Thymus (tissue), 11 donors: ENCODE results near the gene GPR152. TPM values are rescaled to one million over a fixed set of nuclear protein-coding genes. Genes with fewer than 3 reads are reported as not detected.

Source experiments
- DNase-seq, 9 donors: peaks; one replicate each; pipeline ENCODE4 v3.0.0-alpha.2; 2013; ENCODE audit warnings: low spot score in 9 of 9, low read depth in 6 of 9, missing footprints in 1 of 9
- H3K27ac ChIP-seq, 2 donors: one replicate each; pipeline ENCODE4 v1.5.1; 2013; ENCODE audit warnings: control low read depth in 1 of 2, low read depth in 1 of 2, low read length in 1 of 2, mild to moderate bottlenecking in 1 of 2, moderate library complexity in 1 of 2
- H3K27me3 ChIP-seq, 2 donors: one replicate each; pipeline ENCODE4 v1.5.1; 2013; ENCODE audit warnings: low read length in 1 of 2; ENCODE audit not compliant: control insufficient read depth in 2 of 2, insufficient read depth in 1 of 2
- H3K36me3 ChIP-seq, 2 donors: one replicate each; pipeline ENCODE4 v1.5.1; 2013; ENCODE audit warnings: low read length in 1 of 2, mild to moderate bottlenecking in 1 of 2, moderate library complexity in 1 of 2; ENCODE audit not compliant: control insufficient read depth in 2 of 2, insufficient read depth in 2 of 2
- H3K4me1 ChIP-seq, 2 donors: one replicate each; pipeline ENCODE4 v1.5.1; 2013; ENCODE audit warnings: low read length in 2 of 2; ENCODE audit not compliant: control insufficient read depth in 2 of 2, insufficient read depth in 2 of 2
- H3K4me3 ChIP-seq, 2 donors: one replicate each; pipeline ENCODE4 v1.5.1; 2013; ENCODE audit warnings: low read length in 2 of 2, control low read depth in 1 of 2, mild to moderate bottlenecking in 1 of 2
- H3K9me3 ChIP-seq, 2 donors: one replicate each; pipeline ENCODE4 v1.5.1; 2013; ENCODE audit warnings: low read length in 1 of 2, mild to moderate bottlenecking in 1 of 2; ENCODE audit not compliant: control insufficient read depth in 2 of 2, insufficient read depth in 1 of 2
- WGBS: extraction: QIAGEN DNeasy Blood & Tissue Kit; methylation state at CpG from one replicate; pipeline ENCODE4 v1.1.7; 2013; 5-methylcytosine and 5-hydroxymethylcytosine counted together
- polyA plus RNA-seq: library from polyadenylated mRNA; stranded (reverse); fragments of 200-250 nt; gene quantifications from one replicate; pipeline ENCODE4 v1.2.3, GENCODE V29; 2013
- total RNA-seq: library from RNA; stranded (reverse); fragments of 120-200 nt; gene quantifications from one replicate; pipeline ENCODE4 v1.2.4, GENCODE V29; 2013
- donor health status: healthy.

The GPR152 gene
- total and polyA plus RNA-seq, 2 donors: not detected

DNA sequence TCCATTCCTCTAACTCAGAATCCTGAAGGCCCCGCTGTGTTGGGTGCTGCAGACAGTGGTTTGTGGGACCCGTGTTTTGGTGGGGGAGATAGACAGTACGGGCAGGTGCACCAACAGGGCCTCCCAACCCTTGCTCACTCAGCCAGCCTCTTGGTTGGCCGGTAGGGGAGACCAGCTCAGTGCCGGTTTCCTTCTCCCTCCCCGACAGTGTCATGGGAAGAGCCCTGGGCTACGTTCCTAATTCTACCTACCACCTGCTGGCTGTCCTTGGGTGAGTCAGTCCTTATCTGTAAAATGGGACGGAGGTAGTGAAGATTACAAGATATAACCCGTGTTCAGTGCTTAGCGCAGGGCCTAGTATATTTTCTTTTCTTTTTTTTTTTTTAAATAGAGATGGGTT, 10.7 kb upstream of the GPR152 start:
- 96% methylated on average over 10 of the region's 10 CpGs for WGBS
- Histone ChIP-seq H3K36me3 (peaks cover 6 to 7% of the 10 kb centered on the region in 2 donors), H3K27me3 (no peaks in the 10 kb centered on the region), H3K9me3 (peaks cover 0 to 7% of the 10 kb centered on the region in 2 donors), H3K27ac (no peak overlapping the region), H3K4me3 (no peak overlapping the region), H3K4me1 (peaks cover 28 to 45% of the 10 kb centered on the region in 2 donors)
- DNase-seq: no peak

DNA sequence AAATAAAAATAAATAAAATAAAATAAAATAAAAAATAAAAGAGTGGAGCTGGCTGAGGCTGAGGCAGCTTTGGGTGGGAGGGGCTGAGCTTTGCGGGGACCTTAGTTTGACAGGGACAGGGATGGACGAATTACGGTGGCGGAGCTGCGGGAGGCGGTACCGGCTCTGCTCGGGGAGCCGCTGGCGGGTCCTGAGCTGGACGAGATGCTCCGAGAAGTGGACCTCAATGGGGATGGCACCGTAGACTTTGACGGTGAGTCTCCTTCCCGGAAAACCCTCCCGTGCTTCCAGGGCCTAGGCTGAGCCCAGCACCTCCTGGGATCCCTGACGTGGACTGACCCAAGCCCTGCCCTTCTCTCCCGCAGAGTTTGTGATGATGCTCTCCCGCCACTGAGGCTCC, 5.7 kb upstream of the GPR152 start:
- Histone ChIP-seq H3K4me3 (no peak overlapping the region), H3K9me3 (no peaks in the 10 kb centered on the region), H3K27me3 (no peaks in the 10 kb centered on the region), H3K36me3 (no peaks in the 10 kb centered on the region), H3K4me1 (no peaks in the 10 kb centered on the region), H3K27ac (no peak overlapping the region)
- DNase-seq: no peak
- 97% methylated on average over 19 of the region's 19 CpGs for WGBS

DNA sequence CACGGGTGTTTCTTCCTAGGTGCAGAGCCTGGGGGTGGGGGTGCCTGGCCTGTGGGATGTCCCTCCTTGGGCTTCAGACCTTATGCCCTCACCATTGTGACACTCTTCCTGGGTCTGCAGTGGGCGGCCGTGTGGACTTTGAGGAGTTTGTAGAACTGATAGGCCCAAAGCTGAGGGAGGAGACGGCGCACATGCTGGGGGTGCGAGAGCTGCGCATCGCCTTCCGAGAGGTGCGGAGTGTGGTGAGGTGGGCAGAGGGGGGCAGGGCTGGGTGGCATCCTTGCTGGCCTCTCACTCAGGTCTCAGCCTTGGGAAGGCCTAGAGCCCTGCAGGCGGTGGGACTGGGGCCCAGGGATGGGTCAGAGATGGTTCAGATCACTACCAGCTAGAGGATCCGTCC, 4.9 kb upstream of the GPR152 start:
- Histone ChIP-seq H3K9me3 (no peaks in the 10 kb centered on the region), H3K27me3 (no peaks in the 10 kb centered on the region), H3K4me1 (no peaks in the 10 kb centered on the region), H3K4me3 (no peak overlapping the region), H3K36me3 (no peaks in the 10 kb centered on the region), H3K27ac (no peak overlapping the region)
- 98% methylated on average over 12 of the region's 12 CpGs for WGBS
- no peak for DNase-seq

DNA sequence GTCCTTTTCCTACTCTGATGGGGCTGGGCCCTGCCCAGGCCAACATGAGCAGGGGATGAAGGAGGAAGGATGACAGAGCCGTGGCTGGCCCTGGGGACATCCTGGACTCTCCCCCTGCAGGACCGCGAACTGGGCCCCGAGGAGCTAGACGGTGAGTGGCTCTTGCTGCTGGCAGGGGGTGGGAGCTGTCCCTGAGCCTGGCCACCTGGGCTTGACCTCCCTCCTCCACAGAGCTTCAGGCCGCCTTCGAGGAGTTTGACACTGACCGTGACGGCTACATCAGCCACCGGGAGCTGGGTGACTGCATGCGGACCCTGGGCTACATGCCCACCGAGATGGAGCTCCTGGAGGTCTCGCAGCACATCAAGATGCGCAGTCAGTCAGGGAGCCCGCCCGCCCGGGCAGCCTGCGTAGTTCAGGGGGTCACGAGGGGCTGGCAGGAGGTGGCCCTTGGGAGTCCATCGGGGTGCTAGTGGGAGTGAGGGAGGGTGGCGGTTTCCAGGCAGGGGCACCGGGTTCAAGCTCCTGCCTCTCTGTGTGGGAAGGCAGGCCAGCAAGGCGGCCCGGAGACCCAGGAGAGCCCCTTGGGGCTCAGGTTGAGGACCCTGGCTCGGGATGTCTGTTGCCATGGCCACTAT, 3.7 kb upstream of the GPR152 start:
- Histone ChIP-seq H3K36me3 (no peaks in the 10 kb centered on the region), H3K4me3 (no peak overlapping the region), H3K27ac (no peak overlapping the region), H3K27me3 (no peaks in the 10 kb centered on the region), H3K4me1 (peaks cover 0 to 4% of the 10 kb centered on the region in 2 donors), H3K9me3 (no peaks in the 10 kb centered on the region)
- DNase-seq: no peak
- WGBS: 97% methylated on average over 25 of the region's 25 CpGs

DNA sequence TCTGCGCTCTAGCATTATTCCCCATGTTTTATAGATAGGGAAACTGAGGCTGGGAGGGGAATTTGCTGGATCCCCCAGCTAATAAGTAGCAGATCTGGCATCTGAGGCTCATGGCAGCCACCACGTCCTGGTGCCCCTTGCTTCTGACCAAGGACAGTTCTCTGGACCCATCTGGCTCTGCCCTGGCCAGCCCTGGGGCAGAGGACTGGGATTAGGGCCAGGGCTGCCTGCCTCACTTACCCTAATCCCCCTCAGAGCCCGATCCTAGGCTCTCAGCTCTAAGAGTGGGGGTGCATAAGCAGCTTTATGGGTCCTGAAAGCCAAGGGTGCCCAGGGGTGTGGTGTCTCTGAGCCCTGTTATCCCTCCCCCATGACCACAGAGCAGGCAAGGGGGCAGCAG, 2.5 kb upstream of the GPR152 start, which contains the start of gene CABP4:
CABP4 (plus strand) TSS at position 301 of the 400 bp plus-strand sequence; CDS start at position 371, 70 bp downstream.
- 96% methylated on average over 3 of the region's 3 CpGs for WGBS
- no peak within 1 kb of the TSS for H3K27ac ChIP-seq
- peaks cover 0 to 15% of the 10 kb centered on the region in 2 donors for H3K4me1 ChIP-seq
- no peaks in the 10 kb centered on the region for H3K36me3 ChIP-seq
- H3K9me3 ChIP-seq: no peaks in the 10 kb centered on the region
- H3K4me3 ChIP-seq: no peak within 1 kb of the TSS
- H3K27me3 ChIP-seq: no peaks in the 10 kb centered on the region
- DNase-seq: no peak

DNA sequence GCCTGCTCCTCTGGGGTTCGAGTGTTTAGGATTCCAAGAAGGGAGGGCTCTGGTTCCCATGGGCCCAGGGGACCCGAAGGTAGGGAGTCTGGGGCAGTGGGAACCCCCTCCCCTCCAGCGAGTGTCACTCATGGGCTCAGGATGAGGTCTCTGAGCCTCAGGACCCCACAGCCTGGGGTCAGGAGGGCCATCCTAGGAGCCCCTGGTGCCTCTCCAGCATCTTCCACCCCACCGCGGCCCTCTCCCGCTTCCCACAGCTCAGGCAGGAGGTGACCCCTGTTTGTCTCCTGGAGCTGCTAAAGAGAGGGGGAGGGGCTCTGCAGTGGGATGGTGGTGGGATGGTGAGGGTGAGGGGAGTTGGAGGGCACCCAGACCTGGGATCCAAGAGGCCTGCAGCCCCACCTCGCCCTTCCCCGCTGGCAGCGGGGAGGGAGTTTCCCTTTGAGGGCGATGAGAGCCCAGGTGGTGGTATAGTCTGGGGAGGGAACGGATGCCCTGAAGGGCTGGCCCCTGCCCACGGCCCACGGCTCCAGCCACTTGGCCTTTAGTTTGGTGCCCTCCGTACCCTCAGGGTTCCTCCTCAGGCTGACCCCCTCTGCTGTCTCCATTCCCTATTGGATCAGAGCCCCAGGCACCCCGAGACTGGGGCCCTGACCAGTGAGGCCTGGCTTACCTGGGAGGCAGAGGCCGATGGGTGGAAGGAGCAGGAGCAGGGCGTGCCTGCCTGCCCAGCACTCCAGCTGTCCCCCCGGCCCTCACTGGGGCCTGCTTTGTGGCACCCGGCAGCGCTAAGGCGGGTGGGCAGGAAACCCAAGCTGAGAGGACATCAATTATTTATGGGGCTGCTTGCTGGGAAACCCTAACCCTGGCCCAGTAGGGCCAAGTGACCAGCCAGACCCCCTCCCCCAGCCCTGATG, 1.5 kb upstream of the GPR152 start:
- H3K4me3 ChIP-seq: no peak overlapping the region
- H3K36me3 ChIP-seq: no peaks in the 10 kb centered on the region
- DNase-seq: no peak
- H3K27ac ChIP-seq: no peak overlapping the region
- no peaks in the 10 kb centered on the region for H3K27me3 ChIP-seq
- WGBS: 96% methylated on average over 21 of the region's 21 CpGs
- no peaks in the 10 kb centered on the region for H3K9me3 ChIP-seq
- peaks cover 0 to 25% of the 10 kb centered on the region in 2 donors for H3K4me1 ChIP-seq

DNA sequence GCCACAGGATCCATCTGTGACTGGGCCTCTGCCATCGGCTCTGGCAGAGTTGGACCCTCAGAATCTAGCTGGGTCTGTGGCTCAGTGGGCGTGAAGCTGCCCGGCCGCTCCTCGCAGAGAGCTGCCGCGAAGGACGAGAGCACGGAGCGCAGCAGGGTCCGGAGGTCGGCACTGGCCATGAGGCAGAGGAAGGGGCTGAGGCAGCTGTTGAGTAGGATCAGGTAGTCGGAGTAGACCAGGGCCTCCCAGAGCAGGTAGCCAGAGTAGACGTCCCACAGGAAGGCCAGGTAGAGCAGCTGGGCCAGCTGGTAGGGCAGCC, 912 bp downstream of the GPR152 start:
- H3K36me3 ChIP-seq: no peaks in the 10 kb centered on the region
- H3K4me3 ChIP-seq: no peak overlapping the region
- peaks cover 0 to 4% of the 10 kb centered on the region in 2 donors for H3K9me3 ChIP-seq
- 97% methylated on average over 14 of the region's 14 CpGs for WGBS
- no peaks in the 10 kb centered on the region for H3K27me3 ChIP-seq
- peaks cover 0 to 27% of the 10 kb centered on the region in 2 donors for H3K4me1 ChIP-seq
- no peak overlapping the region for H3K27ac ChIP-seq
- no peak for DNase-seq

DNA sequence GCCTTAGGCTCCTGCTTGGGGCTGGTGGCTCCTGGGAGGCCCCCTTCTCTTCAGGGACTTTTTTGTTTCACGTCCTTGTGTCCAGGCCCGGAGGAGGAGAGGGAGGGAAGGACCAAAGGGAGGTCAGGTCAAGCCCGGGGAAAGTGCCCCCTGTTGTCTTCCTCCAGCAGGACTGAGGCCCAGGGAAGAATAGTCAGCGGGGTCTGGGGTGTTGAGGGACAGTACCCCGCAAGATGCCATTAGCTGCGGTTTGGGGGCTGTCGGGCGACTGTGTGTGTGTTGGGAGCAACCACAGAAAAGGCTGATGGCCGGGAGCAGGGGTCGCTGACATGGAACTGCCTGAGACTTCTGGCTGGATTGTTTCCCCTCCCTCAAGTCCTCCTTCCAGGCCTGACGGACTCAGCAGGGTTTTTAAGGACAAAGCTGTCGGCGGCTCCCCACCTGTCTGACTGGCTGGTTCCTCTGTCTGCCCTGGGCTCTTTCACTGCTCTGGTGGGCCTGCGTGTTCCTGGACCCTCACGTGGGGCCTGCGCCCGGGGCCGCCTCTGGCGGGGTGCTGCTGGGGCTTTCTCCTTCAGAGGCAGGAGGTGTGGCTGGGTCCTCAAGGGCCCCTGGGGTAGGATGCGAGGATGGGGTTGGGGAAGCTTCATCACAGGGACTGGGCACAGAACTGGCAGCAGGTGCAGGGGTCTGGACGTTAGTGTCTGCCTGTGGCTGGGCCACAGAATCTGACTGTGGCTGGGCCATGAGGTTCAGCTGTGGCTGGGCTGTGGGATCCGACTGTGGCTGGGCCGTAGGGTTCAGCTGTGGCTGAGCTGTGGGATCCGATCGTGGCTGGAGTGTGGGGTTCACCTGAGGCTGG, 1.5 kb downstream of the GPR152 start:
- H3K36me3 ChIP-seq: no peaks in the 10 kb centered on the region
- H3K27ac ChIP-seq: no peak overlapping the region
- H3K4me3 ChIP-seq: no peak overlapping the region
- peaks cover 0 to 4% of the 10 kb centered on the region in 2 donors for H3K9me3 ChIP-seq
- H3K4me1 ChIP-seq: peaks cover 2 to 30% of the 10 kb centered on the region in 2 donors
- 88% methylated on average over 25 of the region's 25 CpGs for WGBS
- no peak for DNase-seq
- H3K27me3 ChIP-seq: no peaks in the 10 kb centered on the region
